Measurements from ENCODE around the gene CCDC106.

Gene CCDC106

GRCh38 chr19:55693336-55693974 is 45.4 kb downstream of the CCDC106 start:
- Histone ChIP-seq H3K4me1 (ENCODE audit: control insufficient read depth, insufficient read depth, low read length) (no peaks in the 10 kb centered on the region), H3K36me3 (ENCODE audit: control insufficient read depth in 2 of 2, insufficient read depth in 1 of 2, low read length in 2 of 2) (peaks cover 6 to 93% of the 10 kb centered on the region in 2 experiments), H3K27ac (ENCODE audit: extremely low read depth, low read depth, low read length) (no peak overlapping the region), H3K4me3 (ENCODE audit: low read depth, low read length) (no peak overlapping the region), H3K9me3 (ENCODE audit: control insufficient read depth, insufficient read depth, low read depth, low read length) (no peaks in the 10 kb centered on the region)
- CTCF ChIA-PET, result interaction anchor here (1.0 to 1.1 kb wide), 2 partner anchors 51 to 62 kb away, joined by 3 to 4 read pairs; no protein-coding TSS in a partner anchor
- TF ChIP-seq OVOL3 (tag by site-specific recombination; IDR thresholded peaks at IDR 0.05), result no peak
- no peak for TF ChIP-seq SCRT1 (tag by site-specific recombination; IDR thresholded peaks at IDR 0.05; ENCODE audit: borderline replicate concordance)
- TF ChIP-seq SP7 (tag by site-specific recombination; IDR thresholded peaks at IDR 0.05), result no peak
- TF ChIP-seq ZNF747 (tag by site-specific recombination; IDR thresholded peaks at IDR 0.05), result no peak
- TF ChIP-seq YY1 (tag by site-specific recombination; IDR thresholded peaks at IDR 0.05), result no peak
- TF ChIP-seq ZNF391 (tag by site-specific recombination; IDR thresholded peaks at IDR 0.05; ENCODE audit: borderline replicate concordance, low read depth), result no peak
- no peak for TF ChIP-seq MEIS1 (CRISPR knock-in tag; IDR thresholded peaks at IDR 0.05; ENCODE audit: borderline replicate concordance)
- TF ChIP-seq ZNF37A (tag by site-specific recombination; IDR thresholded peaks at IDR 0.05), result no peak
- TF ChIP-seq ZNF449 (tag by site-specific recombination; IDR thresholded peaks at IDR 0.05), result no peak
- POLR2A ChIA-PET, result interaction anchor here (0.6 to 0.7 kb wide), 2 partner anchors 217 to 1143 kb away, joined by 6 to 9 read pairs; no protein-coding TSS in a partner anchor

GRCh38 chr19:55694241-55694655 is 46.2 kb downstream of the CCDC106 start:
- no peak for TF ChIP-seq ZBTB20 (tag by site-specific recombination; IDR thresholded peaks at IDR 0.05)
- TF ChIP-seq ZNF350 (tag by site-specific recombination; IDR thresholded peaks at IDR 0.05), result no peak
- TF ChIP-seq ZNF658 (tag by site-specific recombination; IDR thresholded peaks at IDR 0.05), result no peak
- TF ChIP-seq ZNF76 (tag by site-specific recombination; IDR thresholded peaks at IDR 0.05; ENCODE audit: borderline replicate concordance, low read depth), result no peak
- no peak for TF ChIP-seq ZNF792 (tag by site-specific recombination; IDR thresholded peaks at IDR 0.05)
- TF ChIP-seq ZBTB26 (tag by site-specific recombination; optimal IDR thresholded peaks at IDR 0.05), result no peak
- TF ChIP-seq ZNF391 (tag by site-specific recombination; IDR thresholded peaks at IDR 0.05; ENCODE audit: borderline replicate concordance, low read depth), result no peak
- H3K9me3 ChIP-seq (ENCODE audit: control insufficient read depth, insufficient read depth, low read depth, low read length), result no peaks in the 10 kb centered on the region
- H3K4me3 ChIP-seq (ENCODE audit: low read depth, low read length), result no peak overlapping the region
- peaks cover 10 to 90% of the 10 kb centered on the region in 2 experiments for H3K36me3 ChIP-seq (ENCODE audit: control insufficient read depth in 2 of 2, insufficient read depth in 1 of 2, low read length in 2 of 2)
- no peaks in the 10 kb centered on the region for H3K4me1 ChIP-seq (ENCODE audit: control insufficient read depth, insufficient read depth, low read length)
- H3K27ac ChIP-seq (ENCODE audit: extremely low read depth, low read depth, low read length), result no peak overlapping the region
- CTCF ChIA-PET, result interaction anchor here (1.0 to 1.1 kb wide), 2 partner anchors 52 to 63 kb away, joined by 3 to 4 read pairs; no protein-coding TSS in a partner anchor
- POLR2A ChIA-PET, result interaction anchor here (0.6 to 0.7 kb wide), 3 partner anchors 96 to 1144 kb away, joined by 5 to 9 read pairs (median 6); no protein-coding TSS in a partner anchor

GRCh38 chr19:55694656-55695491 is 46.9 kb downstream of the CCDC106 start:
- Histone ChIP-seq H3K4me1 (ENCODE audit: control insufficient read depth, insufficient read depth, low read length) (no peaks in the 10 kb centered on the region), H3K36me3 (ENCODE audit: control insufficient read depth in 2 of 2, insufficient read depth in 1 of 2, low read length in 2 of 2) (peaks cover 10 to 88% of the 10 kb centered on the region in 2 experiments), H3K9me3 (ENCODE audit: control insufficient read depth, insufficient read depth, low read depth, low read length) (no peaks in the 10 kb centered on the region), H3K4me3 (ENCODE audit: low read depth, low read length) (no peak overlapping the region), H3K27ac (ENCODE audit: extremely low read depth, low read depth, low read length) (no peak overlapping the region)
- ChIA-PET POLR2A (interaction anchor here (0.7 kb wide), 1 partner anchor 97 kb away, joined by 5 read pairs; no protein-coding TSS in a partner anchor), CTCF (no interaction called here)
- no peak for TF ChIP-seq ZNF558 (tag by site-specific recombination; IDR thresholded peaks at IDR 0.05)
- TF ChIP-seq ZNF580 (tag by site-specific recombination; IDR thresholded peaks at IDR 0.05), result no peak
- no peak for TF ChIP-seq ZNF391 (tag by site-specific recombination; IDR thresholded peaks at IDR 0.05; ENCODE audit: borderline replicate concordance, low read depth)
- no peak for TF ChIP-seq ZNF707 (tag by site-specific recombination; IDR thresholded peaks at IDR 0.05)
- no peak for TF ChIP-seq CTCF (tag by site-specific recombination; IDR thresholded peaks at IDR 0.05)
- TF ChIP-seq ZBTB7A (tag by site-specific recombination; IDR thresholded peaks at IDR 0.05; ENCODE audit: low read depth), result no peak
- TF ChIP-seq HOXD13 (CRISPR knock-in tag; IDR thresholded peaks at IDR 0.05; ENCODE audit: borderline replicate concordance), result no peak
- no peak for TF ChIP-seq ZNF341 (tag by site-specific recombination; IDR thresholded peaks at IDR 0.05; ENCODE audit: low read depth)
- TF ChIP-seq ZNF211 (tag by site-specific recombination; IDR thresholded peaks at IDR 0.05; ENCODE audit: low read depth), result no peak
- TF ChIP-seq ZNF704 (tag by site-specific recombination; IDR thresholded peaks at IDR 0.05), result no peak
